ENCODE results near the gene HDAC4.

DNA sequence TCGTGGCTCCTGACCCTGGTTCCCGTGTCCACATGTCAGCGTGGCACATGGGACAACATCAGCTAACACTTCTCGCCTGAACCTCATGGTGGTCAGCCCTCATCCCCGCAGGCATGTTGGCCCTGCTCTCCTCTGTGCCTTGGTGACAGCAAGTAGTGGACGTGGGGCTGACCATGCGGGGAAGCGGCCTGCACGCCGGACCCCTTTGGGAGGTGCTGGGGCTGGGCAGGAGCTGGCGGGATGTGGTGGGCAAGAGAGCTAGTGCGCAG is 303.5 kb downstream of the HDAC4 start:
- TF ChIP-seq GATA2 (IDR thresholded peaks at IDR 0.05; ENCODE audit: low read depth, low read length) (no peak), GATA3 (IDR thresholded peaks at IDR 0.05; ENCODE audit: low read depth, low read length) (no peak)

All from SH-SY5Y (cell line).